Measurements from ENCODE around the gene EEA1. TPM values are rescaled to one million over a fixed set of nuclear protein-coding genes. Genes with fewer than 3 reads are reported as not detected.

Gene EEA1
- total and polyA plus RNA-seq, 10 of the 15 experiments (the other 5 are each of a cell fraction or from before 2014, with no cell fraction given), result 5.5 to 40.3 (median 13.5) TPM

DNA sequence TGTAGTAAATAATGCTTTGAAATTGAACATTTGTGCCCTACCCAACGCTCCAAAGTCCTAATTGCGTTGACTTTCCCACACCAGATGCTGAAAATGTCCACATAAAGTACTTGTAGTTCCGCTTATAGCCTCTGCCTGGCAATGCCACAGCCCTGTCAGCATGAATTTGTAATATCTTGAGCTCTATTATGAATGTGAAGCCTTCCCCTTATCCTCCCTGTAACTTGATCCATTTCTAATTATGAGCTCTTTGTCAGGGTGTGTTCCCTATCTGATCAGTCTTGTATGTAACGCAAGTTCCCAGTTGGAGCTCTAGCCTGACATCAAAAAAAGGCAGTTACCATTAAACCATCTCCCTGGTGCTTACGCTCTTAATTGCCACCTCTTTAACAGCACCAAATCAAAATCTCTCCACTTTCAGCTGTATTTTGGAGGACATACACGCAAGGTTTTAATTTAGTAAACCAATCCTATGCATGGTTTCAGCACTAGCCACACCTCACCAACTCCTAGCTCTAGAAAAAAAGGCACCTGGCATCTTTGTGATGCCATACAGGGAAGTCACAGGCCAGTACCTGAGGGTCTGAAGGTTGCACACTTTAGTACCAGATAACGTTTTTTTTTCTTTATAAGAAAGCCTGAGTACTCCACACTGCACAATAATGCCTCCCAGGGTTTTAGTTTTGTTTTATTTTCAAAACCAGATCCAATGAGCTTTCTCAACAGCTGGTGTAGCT lies 69.3 kb downstream of the EEA1 start (continued):
- TF ChIP-seq, protein P1, sequence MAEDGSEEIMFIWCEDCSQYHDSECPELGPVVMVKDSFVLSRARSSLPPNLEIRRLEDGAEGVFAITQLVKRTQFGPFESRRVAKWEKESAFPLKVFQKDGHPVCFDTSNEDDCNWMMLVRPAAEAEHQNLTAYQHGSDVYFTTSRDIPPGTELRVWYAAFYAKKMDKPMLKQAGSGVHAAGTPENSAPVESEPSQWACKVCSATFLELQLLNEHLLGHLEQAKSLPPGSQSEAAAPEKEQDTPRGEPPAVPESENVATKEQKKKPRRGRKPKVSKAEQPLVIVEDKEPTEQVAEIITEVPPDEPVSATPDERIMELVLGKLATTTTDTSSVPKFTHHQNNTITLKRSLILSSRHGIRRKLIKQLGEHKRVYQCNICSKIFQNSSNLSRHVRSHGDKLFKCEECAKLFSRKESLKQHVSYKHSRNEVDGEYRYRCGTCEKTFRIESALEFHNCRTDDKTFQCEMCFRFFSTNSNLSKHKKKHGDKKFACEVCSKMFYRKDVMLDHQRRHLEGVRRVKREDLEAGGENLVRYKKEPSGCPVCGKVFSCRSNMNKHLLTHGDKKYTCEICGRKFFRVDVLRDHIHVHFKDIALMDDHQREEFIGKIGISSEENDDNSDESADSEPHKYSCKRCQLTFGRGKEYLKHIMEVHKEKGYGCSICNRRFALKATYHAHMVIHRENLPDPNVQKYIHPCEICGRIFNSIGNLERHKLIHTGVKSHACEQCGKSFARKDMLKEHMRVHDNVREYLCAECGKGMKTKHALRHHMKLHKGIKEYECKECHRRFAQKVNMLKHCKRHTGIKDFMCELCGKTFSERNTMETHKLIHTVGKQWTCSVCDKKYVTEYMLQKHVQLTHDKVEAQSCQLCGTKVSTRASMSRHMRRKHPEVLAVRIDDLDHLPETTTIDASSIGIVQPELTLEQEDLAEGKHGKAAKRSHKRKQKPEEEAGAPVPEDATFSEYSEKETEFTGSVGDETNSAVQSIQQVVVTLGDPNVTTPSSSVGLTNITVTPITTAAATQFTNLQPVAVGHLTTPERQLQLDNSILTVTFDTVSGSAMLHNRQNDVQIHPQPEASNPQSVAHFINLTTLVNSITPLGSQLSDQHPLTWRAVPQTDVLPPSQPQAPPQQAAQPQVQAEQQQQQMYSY (CRISPR knock-in tag; IDR thresholded peaks at IDR 0.05), result no peak
- TF ChIP-seq RB1 (IDR thresholded peaks at IDR 0.05; ENCODE audit: borderline replicate concordance) (no peak), SREBF2 (IDR thresholded peaks at IDR 0.05; ENCODE audit: low read length) (no peak), BHLHE40 (IDR thresholded peaks at IDR 0.05; ENCODE audit: borderline replicate concordance in 1 of 2, low read depth in 2 of 2, low read length in 1 of 2) (no peak)
- TF ChIP-seq, protein P2, sequence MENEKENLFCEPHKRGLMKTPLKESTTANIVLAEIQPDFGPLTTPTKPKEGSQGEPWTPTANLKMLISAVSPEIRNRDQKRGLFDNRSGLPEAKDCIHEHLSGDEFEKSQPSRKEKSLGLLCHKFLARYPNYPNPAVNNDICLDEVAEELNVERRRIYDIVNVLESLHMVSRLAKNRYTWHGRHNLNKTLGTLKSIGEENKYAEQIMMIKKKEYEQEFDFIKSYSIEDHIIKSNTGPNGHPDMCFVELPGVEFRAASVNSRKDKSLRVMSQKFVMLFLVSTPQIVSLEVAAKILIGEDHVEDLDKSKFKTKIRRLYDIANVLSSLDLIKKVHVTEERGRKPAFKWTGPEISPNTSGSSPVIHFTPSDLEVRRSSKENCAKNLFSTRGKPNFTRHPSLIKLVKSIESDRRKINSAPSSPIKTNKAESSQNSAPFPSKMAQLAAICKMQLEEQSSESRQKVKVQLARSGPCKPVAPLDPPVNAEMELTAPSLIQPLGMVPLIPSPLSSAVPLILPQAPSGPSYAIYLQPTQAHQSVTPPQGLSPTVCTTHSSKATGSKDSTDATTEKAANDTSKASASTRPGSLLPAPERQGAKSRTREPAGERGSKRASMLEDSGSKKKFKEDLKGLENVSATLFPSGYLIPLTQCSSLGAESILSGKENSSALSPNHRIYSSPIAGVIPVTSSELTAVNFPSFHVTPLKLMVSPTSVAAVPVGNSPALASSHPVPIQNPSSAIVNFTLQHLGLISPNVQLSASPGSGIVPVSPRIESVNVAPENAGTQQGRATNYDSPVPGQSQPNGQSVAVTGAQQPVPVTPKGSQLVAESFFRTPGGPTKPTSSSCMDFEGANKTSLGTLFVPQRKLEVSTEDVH (IDR thresholded peaks at IDR 0.05; ENCODE audit: low read depth, partially characterized antibody), result no peak
